ENCODE results near the gene DLL4.

The DLL4 gene

GRCh38 chr15:40969363-40969762 lies 40.2 kb downstream of the DLL4 start:
- H4K8ac ChIP-seq (ENCODE audit: low read length): peak overlapping the region; percentile 20
- no peak for DNase-seq
- no peak overlapping the region for H2AFZ ChIP-seq (ENCODE audit: low read depth, low read length)
- no peak overlapping the region for H3K9ac ChIP-seq (ENCODE audit: low read length)
- H3K4me3 ChIP-seq (ENCODE audit: insufficient read depth in 1 of 2, low read depth in 1 of 2, low read length in 2 of 2): no peak overlapping the region
- no peaks in the 10 kb centered on the region for H3K79me1 ChIP-seq (replicated peaks; ENCODE audit: low read length, poor library complexity, severe bottlenecking)
- peaks cover 2 to 3% of the 10 kb centered on the region in 2 experiments for H3K36me3 ChIP-seq (ENCODE audit: control insufficient read depth in 1 of 2, insufficient read depth in 2 of 2, low read depth in 1 of 2, low read length in 2 of 2)
- H3K23ac ChIP-seq (ENCODE audit: low read length in 2 of 2): no peak overlapping the region
- no peak overlapping the region for H3K18ac ChIP-seq (ENCODE audit: low read depth in 1 of 2, low read length in 2 of 2)
- H2AK5ac ChIP-seq (ENCODE audit: low read length, severe bottlenecking): no peak overlapping the region
- peak overlapping the region; percentile 53 for H4K91ac ChIP-seq (ENCODE audit: low read length)
- H3K4me1 ChIP-seq (ENCODE audit: control insufficient read depth, insufficient read depth, low read depth, low read length): peaks cover 4% of the 10 kb centered on the region
- no peak overlapping the region for H2BK15ac ChIP-seq (ENCODE audit: low read depth, poor library complexity, severe bottlenecking)
- H3K14ac ChIP-seq (ENCODE audit: low read length in 2 of 2): no peak overlapping the region
- H3K9me3 ChIP-seq (ENCODE audit: control insufficient read depth, low read length): no peaks in the 10 kb centered on the region
- peaks cover 0 to 5% of the 10 kb centered on the region in 2 experiments for H3K27me3 ChIP-seq (ENCODE audit: control insufficient read depth in 1 of 2, insufficient read depth in 1 of 2, low read length in 2 of 2)
- no peak overlapping the region for H3K4me2 ChIP-seq (ENCODE audit: low read length, poor library complexity, severe bottlenecking)
- H2BK12ac ChIP-seq (ENCODE audit: low read length in 2 of 2): no peak overlapping the region
- no peak overlapping the region for H3K27ac ChIP-seq (ENCODE audit: low read length, poor library complexity, severe bottlenecking)
- 96% methylated on average over 8 of the region's 8 CpGs for WGBS
- no peak overlapping the region for H2BK5ac ChIP-seq (ENCODE audit: low read depth, low read length, poor library complexity, severe bottlenecking)
- no peak overlapping the region for H3K4ac ChIP-seq (ENCODE audit: low read depth in 1 of 2, low read length in 2 of 2)
- no peak overlapping the region for H2BK120ac ChIP-seq (ENCODE audit: low read depth, low read length)

- H2AFZ ChIP-seq (ENCODE audit: low read depth, low read length): no peak overlapping the region
- no peak overlapping the region for H2BK15ac ChIP-seq (ENCODE audit: low read depth, poor library complexity, severe bottlenecking)
- H3K79me1 ChIP-seq (replicated peaks; ENCODE audit: low read length, poor library complexity, severe bottlenecking): peaks cover 3% of the 10 kb centered on the region
- H4K91ac ChIP-seq (ENCODE audit: low read length): no peak overlapping the region
- WGBS: 98% methylated on average over 4 of the region's 4 CpGs
- H3K4me3 ChIP-seq (ENCODE audit: insufficient read depth in 1 of 2, low read depth in 1 of 2, low read length in 2 of 2): no peak overlapping the region
- H2AK5ac ChIP-seq (ENCODE audit: low read length, severe bottlenecking): no peak overlapping the region
- no peak overlapping the region for H3K14ac ChIP-seq (ENCODE audit: low read length in 2 of 2)
- H3K4ac ChIP-seq (ENCODE audit: low read depth in 1 of 2, low read length in 2 of 2): no peak overlapping the region
- H3K9ac ChIP-seq (ENCODE audit: low read length): no peak overlapping the region
- H3K27me3 ChIP-seq (ENCODE audit: control insufficient read depth in 1 of 2, insufficient read depth in 1 of 2, low read length in 2 of 2): no peaks in the 10 kb centered on the region
- H3K4me1 ChIP-seq (ENCODE audit: control insufficient read depth, insufficient read depth, low read depth, low read length): peaks cover 3% of the 10 kb centered on the region
- H2BK120ac ChIP-seq (ENCODE audit: low read depth, low read length): no peak overlapping the region
- no peak overlapping the region for H3K23ac ChIP-seq (ENCODE audit: low read length in 2 of 2)
- H2BK5ac ChIP-seq (ENCODE audit: low read depth, low read length, poor library complexity, severe bottlenecking): no peak overlapping the region
- no peak overlapping the region for H3K18ac ChIP-seq (ENCODE audit: low read depth in 1 of 2, low read length in 2 of 2)
- no peaks in the 10 kb centered on the region for H3K9me3 ChIP-seq (ENCODE audit: control insufficient read depth, low read length)
- H3K4me2 ChIP-seq (ENCODE audit: low read length, poor library complexity, severe bottlenecking): no peak overlapping the region
- no peak for DNase-seq
- no peak overlapping the region for H2BK12ac ChIP-seq (ENCODE audit: low read length in 2 of 2)
- peaks cover 44 to 48% of the 10 kb centered on the region in 2 experiments for H3K36me3 ChIP-seq (ENCODE audit: control insufficient read depth in 1 of 2, insufficient read depth in 2 of 2, low read depth in 1 of 2, low read length in 2 of 2)
- H3K27ac ChIP-seq (ENCODE audit: low read length, poor library complexity, severe bottlenecking): no peak overlapping the region
- H4K8ac ChIP-seq (ENCODE audit: low read length): no peak overlapping the region
Measured at GRCh38 chr15:40974879-40975278, 45.7 kb downstream of the DLL4 start.

- H3K23ac ChIP-seq (ENCODE audit: low read length in 2 of 2): no peak overlapping the region
- H2BK120ac ChIP-seq (ENCODE audit: low read depth, low read length): peak overlapping the region; percentile 71
- H3K36me3 ChIP-seq (ENCODE audit: control insufficient read depth in 1 of 2, insufficient read depth in 2 of 2, low read depth in 1 of 2, low read length in 2 of 2): peaks cover 59 to 68% of the 10 kb centered on the region in 2 experiments
- no peak overlapping the region for H2BK12ac ChIP-seq (ENCODE audit: low read length in 2 of 2)
- H2BK15ac ChIP-seq (ENCODE audit: low read depth, poor library complexity, severe bottlenecking): no peak overlapping the region
- peak overlapping the region; percentile 34 for H4K91ac ChIP-seq (ENCODE audit: low read length)
- no peaks in the 10 kb centered on the region for H3K27me3 ChIP-seq (ENCODE audit: control insufficient read depth in 1 of 2, insufficient read depth in 1 of 2, low read length in 2 of 2)
- H3K4me3 ChIP-seq (ENCODE audit: insufficient read depth in 1 of 2, low read depth in 1 of 2, low read length in 2 of 2): no peak overlapping the region
- H4K8ac ChIP-seq (ENCODE audit: low read length): peak overlapping the region; percentile 81
- H2BK5ac ChIP-seq (ENCODE audit: low read depth, low read length, poor library complexity, severe bottlenecking): no peak overlapping the region
- no peak overlapping the region for H2AFZ ChIP-seq (ENCODE audit: low read depth, low read length)
- 87% methylated on average over 7 of the region's 7 CpGs for WGBS
- H3K14ac ChIP-seq (ENCODE audit: low read length in 2 of 2): no peak overlapping the region
- H3K79me1 ChIP-seq (replicated peaks; ENCODE audit: low read length, poor library complexity, severe bottlenecking): peaks cover 9% of the 10 kb centered on the region
- peak overlapping the region in 1 of 2 experiments; percentile 34 for H3K18ac ChIP-seq (ENCODE audit: low read depth in 1 of 2, low read length in 2 of 2)
- DNase-seq: no peak
- no peak overlapping the region for H3K4ac ChIP-seq (ENCODE audit: low read depth in 1 of 2, low read length in 2 of 2)
- H2AK5ac ChIP-seq (ENCODE audit: low read length, severe bottlenecking): no peak overlapping the region
- no peak overlapping the region for H3K4me2 ChIP-seq (ENCODE audit: low read length, poor library complexity, severe bottlenecking)
- H3K9ac ChIP-seq (ENCODE audit: low read length): no peak overlapping the region
- H3K27ac ChIP-seq (ENCODE audit: low read length, poor library complexity, severe bottlenecking): no peak overlapping the region
- peaks cover 3% of the 10 kb centered on the region for H3K4me1 ChIP-seq (ENCODE audit: control insufficient read depth, insufficient read depth, low read depth, low read length)
- no peaks in the 10 kb centered on the region for H3K9me3 ChIP-seq (ENCODE audit: control insufficient read depth, low read length)
Measured at GRCh38 chr15:40976819-40977218, 47.7 kb downstream of the DLL4 start.

- no peak for DNase-seq
- no peaks in the 10 kb centered on the region for H3K9me3 ChIP-seq (ENCODE audit: control insufficient read depth, low read length)
- H2AFZ ChIP-seq (ENCODE audit: low read depth, low read length): no peak overlapping the region
- no peak overlapping the region for H4K8ac ChIP-seq (ENCODE audit: low read length)
- H3K4me1 ChIP-seq (ENCODE audit: control insufficient read depth, insufficient read depth, low read depth, low read length): peaks cover 8% of the 10 kb centered on the region
- no peak overlapping the region for H3K4me2 ChIP-seq (ENCODE audit: low read length, poor library complexity, severe bottlenecking)
- H2AK5ac ChIP-seq (ENCODE audit: low read length, severe bottlenecking): no peak overlapping the region
- H4K91ac ChIP-seq (ENCODE audit: low read length): peak overlapping the region; percentile 18
- no peak overlapping the region for H2BK120ac ChIP-seq (ENCODE audit: low read depth, low read length)
- no peak overlapping the region for H2BK5ac ChIP-seq (ENCODE audit: low read depth, low read length, poor library complexity, severe bottlenecking)
- H2BK15ac ChIP-seq (ENCODE audit: low read depth, poor library complexity, severe bottlenecking): no peak overlapping the region
- no peak overlapping the region for H3K18ac ChIP-seq (ENCODE audit: low read depth in 1 of 2, low read length in 2 of 2)
- H3K27me3 ChIP-seq (ENCODE audit: control insufficient read depth in 1 of 2, insufficient read depth in 1 of 2, low read length in 2 of 2): no peaks in the 10 kb centered on the region
- WGBS: 79% methylated on average over 2 of the region's 2 CpGs
- H3K27ac ChIP-seq (ENCODE audit: low read length, poor library complexity, severe bottlenecking): no peak overlapping the region
- peaks cover 12% of the 10 kb centered on the region for H3K79me1 ChIP-seq (replicated peaks; ENCODE audit: low read length, poor library complexity, severe bottlenecking)
- H3K36me3 ChIP-seq (ENCODE audit: control insufficient read depth in 1 of 2, insufficient read depth in 2 of 2, low read depth in 1 of 2, low read length in 2 of 2): peaks cover 64 to 81% of the 10 kb centered on the region in 2 experiments
- no peak overlapping the region for H3K23ac ChIP-seq (ENCODE audit: low read length in 2 of 2)
- peak overlapping the region in 1 of 2 experiments; percentile 6 for H2BK12ac ChIP-seq (ENCODE audit: low read length in 2 of 2)
- no peak overlapping the region for H3K4ac ChIP-seq (ENCODE audit: low read depth in 1 of 2, low read length in 2 of 2)
- H3K9ac ChIP-seq (ENCODE audit: low read length): no peak overlapping the region
- H3K14ac ChIP-seq (ENCODE audit: low read length in 2 of 2): no peak overlapping the region
- H3K4me3 ChIP-seq (ENCODE audit: insufficient read depth in 1 of 2, low read depth in 1 of 2, low read length in 2 of 2): no peak overlapping the region
Measured at GRCh38 chr15:40978141-40978540, 49.0 kb downstream of the DLL4 start.
